BJ (cell line): ENCODE measurements around the gene APOL4. TPM values are rescaled to one million over a fixed set of nuclear protein-coding genes. Genes with fewer than 3 reads are reported as not detected.

Experiments used
- CTCF ChIA-PET: fragments of 350-600 bp; formaldehyde crosslinking; extraction: SDS; loops from one replicate; lab custom pipeline; 2021; ENCODE audit warnings: antibody characterized with exemption, inconsistent platforms; lab: Yijun Ruan, JAX
- POLR2A ChIA-PET: fragments of 300-600 bp; sonication (Branson Sonifier 250); formaldehyde crosslinking; extraction: SDS; loops from one replicate; lab custom pipeline; 2021; ENCODE audit warnings: antibody characterized with exemption; lab: Charles Lee
- DNase-seq: peaks from one replicate; pipeline ENCODE4 v3.0.0-alpha.2; 2011; ENCODE audit warnings: low read depth
- H3K27me3 ChIP-seq: 2 replicates; pipeline ENCODE4 v1.6.0; 2011; ENCODE audit warnings: low read length; ENCODE audit not compliant: control insufficient read depth, insufficient read depth
- H3K36me3 ChIP-seq: 2 replicates; pipeline ENCODE4 v1.5.1; 2011; ENCODE audit warnings: low read length; ENCODE audit not compliant: control insufficient read depth, insufficient read depth
- H3K4me3 ChIP-seq: 2 replicates; pipeline ENCODE4 v1.5.1; 2011; ENCODE audit warnings: low read depth, mild to moderate bottlenecking, control low read depth, low read length
- polyA plus RNA-seq: library from polyadenylated mRNA; depleted of rRNA; stranded (reverse); fragments of >200 nt; gene quantifications from 2 replicates; pipeline ENCODE4 v1.2.3, GENCODE V29; 2011
- TF ChIP-seq, protein P1 (sequence below): IDR thresholded peaks from 2 replicates; pipeline ENCODE4 v1.5.1; 2011; ENCODE audit warnings: low read depth, mild to moderate bottlenecking, control low read depth, inconsistent platforms, low read length, moderate library complexity; ENCODE audit not compliant: insufficient read depth

Gene APOL4
- polyA plus RNA-seq, 1 experiment = 0.16 TPM

GRCh38 chr22:36245805-36246356 is 44.3 kb upstream of the APOL4 start:
- H3K27me3 ChIP-seq = no peaks in the 10 kb centered on the region
- TF ChIP-seq, protein P1, sequence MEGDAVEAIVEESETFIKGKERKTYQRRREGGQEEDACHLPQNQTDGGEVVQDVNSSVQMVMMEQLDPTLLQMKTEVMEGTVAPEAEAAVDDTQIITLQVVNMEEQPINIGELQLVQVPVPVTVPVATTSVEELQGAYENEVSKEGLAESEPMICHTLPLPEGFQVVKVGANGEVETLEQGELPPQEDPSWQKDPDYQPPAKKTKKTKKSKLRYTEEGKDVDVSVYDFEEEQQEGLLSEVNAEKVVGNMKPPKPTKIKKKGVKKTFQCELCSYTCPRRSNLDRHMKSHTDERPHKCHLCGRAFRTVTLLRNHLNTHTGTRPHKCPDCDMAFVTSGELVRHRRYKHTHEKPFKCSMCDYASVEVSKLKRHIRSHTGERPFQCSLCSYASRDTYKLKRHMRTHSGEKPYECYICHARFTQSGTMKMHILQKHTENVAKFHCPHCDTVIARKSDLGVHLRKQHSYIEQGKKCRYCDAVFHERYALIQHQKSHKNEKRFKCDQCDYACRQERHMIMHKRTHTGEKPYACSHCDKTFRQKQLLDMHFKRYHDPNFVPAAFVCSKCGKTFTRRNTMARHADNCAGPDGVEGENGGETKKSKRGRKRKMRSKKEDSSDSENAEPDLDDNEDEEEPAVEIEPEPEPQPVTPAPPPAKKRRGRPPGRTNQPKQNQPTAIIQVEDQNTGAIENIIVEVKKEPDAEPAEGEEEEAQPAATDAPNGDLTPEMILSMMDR = no peak
- no peak overlapping the region for H3K4me3 ChIP-seq
- DNase-seq = no peak
- CTCF ChIA-PET = no interaction called here
- POLR2A ChIA-PET = no interaction called here
- no peaks in the 10 kb centered on the region for H3K36me3 ChIP-seq

DNA sequence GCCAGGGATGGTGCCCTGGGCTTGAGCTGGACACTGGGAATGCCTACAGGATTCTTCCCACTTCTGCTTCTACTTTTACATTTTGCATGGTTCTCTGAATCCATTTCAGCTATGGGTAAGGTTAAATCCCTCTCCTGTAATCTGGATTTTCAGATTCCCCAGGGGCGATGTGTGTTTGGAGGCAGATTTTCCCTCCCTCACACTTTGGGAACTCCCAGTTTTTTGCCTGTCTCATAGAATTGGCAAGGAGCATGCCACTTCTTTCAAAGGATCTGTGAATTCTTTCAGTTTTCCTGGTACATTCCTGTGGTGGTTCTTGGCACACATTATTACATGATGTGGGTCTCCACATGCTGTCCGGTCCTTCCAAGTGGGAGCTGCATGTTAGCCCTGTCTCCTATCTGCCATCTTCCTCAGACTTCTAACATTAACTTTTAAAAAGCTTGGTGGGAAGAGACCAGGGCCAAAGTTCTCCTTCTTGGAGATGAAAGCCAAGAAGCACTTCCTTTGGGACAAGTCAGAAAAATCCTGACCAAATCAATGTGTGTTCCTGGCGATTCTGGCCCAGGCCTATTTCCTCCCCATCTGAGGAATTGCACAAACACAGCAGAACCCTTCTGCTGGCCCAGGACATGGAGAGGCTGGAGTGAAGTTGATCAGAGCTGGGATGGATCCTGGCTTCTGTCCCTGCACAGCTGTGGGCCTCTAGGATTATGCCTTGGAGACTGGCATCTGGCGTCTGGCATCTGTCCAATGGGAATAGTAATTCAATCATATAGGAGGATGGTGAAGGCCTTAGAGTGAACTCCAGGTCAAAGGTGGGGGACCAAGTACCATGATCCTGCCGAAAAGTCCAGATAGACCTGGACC is 43.1 kb upstream of the APOL4 start:
- TF ChIP-seq, protein P1 = no peak
- CTCF ChIA-PET = interaction anchor here (0.9 to 2.5 kb wide), 2 partner anchors 9 to 42 kb away, joined by 3 to 10 read pairs; partner anchors contain the start of gene APOL1
- H3K36me3 ChIP-seq = no peaks in the 10 kb centered on the region
- POLR2A ChIA-PET = no interaction called here
- peak; percentile 19 for DNase-seq
- no peak overlapping the region for H3K4me3 ChIP-seq
- no peaks in the 10 kb centered on the region for H3K27me3 ChIP-seq

DNA sequence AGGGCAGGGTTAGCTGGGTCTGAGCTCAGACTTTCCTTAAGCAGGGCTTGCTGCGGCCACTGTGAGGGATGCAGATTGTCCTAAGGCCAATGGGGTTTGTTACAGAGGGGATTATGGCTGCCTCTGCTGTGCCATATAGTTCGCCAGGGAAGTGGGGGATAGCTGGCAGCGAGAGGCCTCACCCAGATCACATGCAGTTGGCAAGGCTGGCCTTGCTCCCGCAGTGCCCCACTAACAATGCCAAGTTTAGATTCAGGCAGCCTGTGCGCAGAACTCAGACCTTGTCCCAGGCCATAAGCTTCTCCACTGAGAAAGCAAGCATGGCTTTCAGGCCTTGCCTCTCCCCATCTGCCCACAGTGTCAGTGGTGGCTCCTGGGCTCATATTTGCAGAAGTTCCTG is 42.4 kb upstream of the APOL4 start:
- ChIA-PET CTCF (interaction anchor here (2.5 kb wide), 1 partner anchor 10 kb away, joined by 10 read pairs; the partner anchor contains the start of gene APOL1), POLR2A (no interaction called here)
- Histone ChIP-seq H3K4me3 (no peak overlapping the region), H3K27me3 (no peaks in the 10 kb centered on the region), H3K36me3 (no peaks in the 10 kb centered on the region)
- DNase-seq = no peak
- TF ChIP-seq, protein P1 = no peak

GRCh38 chr22:36239401-36240171 is 38.0 kb upstream of the APOL4 start, which contains the start of gene APOL2:
Gene APOL2, minus strand, starts transcription at chr22:36239527. Its CDS starts 6,365 bp downstream, at chr22:36233162.
- POLR2A ChIA-PET = interaction anchor here (1.4 kb wide), 1 partner anchor 229 kb away, joined by 3 read pairs; no protein-coding TSS in a partner anchor
- H3K4me3 ChIP-seq = peak within 1 kb of the TSS; percentile 61
- peak; percentile 66 for DNase-seq
- TF ChIP-seq, protein P1 = peak; percentile 86
- CTCF ChIA-PET = interaction anchor here (0.7 to 4.0 kb wide), 15 partner anchors 11 to 305 kb away, joined by 3 to 31 read pairs (median 4); partner anchors contain the start of gene APOL4
- H3K27me3 ChIP-seq = no peaks in the 10 kb centered on the region
- no peaks in the 10 kb centered on the region for H3K36me3 ChIP-seq
